SK-N-SH treated with all-trans-retinoic acid at 6 μM for 48 hours (cell line): ENCODE data around the gene OSCP1.

ENCODE experiments used
- ARNTL ChIP-seq: fragments of 450-650 bp; formaldehyde crosslinking; IDR thresholded peaks from 2 replicates; pipeline ENCODE4 v1.5.0; 2020; ENCODE audit warnings: low read depth, mild to moderate bottlenecking, moderate library complexity, borderline replicate concordance
- ISL1 ChIP-seq: fragments of 250-450 bp; sonication (Bioruptor Pico); IDR thresholded peaks from 2 replicates; pipeline ENCODE4 v2.1.2; 2022; ENCODE audit warnings: mild to moderate bottlenecking, moderate library complexity
- OSR1 ChIP-seq: fragments of 250-450 bp; sonication (Bioruptor Pico); IDR thresholded peaks from 2 replicates; pipeline ENCODE4 v1.8.0; 2022; ENCODE audit warnings: moderate library complexity, mild to moderate bottlenecking, inconsistent platforms
- PPARA ChIP-seq: fragments of 250-450 bp; sonication (Bioruptor Pico); IDR thresholded peaks from 2 replicates; pipeline ENCODE4 v1.5.0; 2020; ENCODE audit warnings: mild to moderate bottlenecking, borderline replicate concordance
- RARB ChIP-seq: fragments of 250-450 bp; sonication (Bioruptor Pico); IDR thresholded peaks from 2 replicates; pipeline ENCODE4 v1.8.0; 2021; ENCODE audit warnings: mild to moderate bottlenecking, moderate library complexity
- SNAI2 ChIP-seq: fragments of 250-450 bp; sonication (Bioruptor Pico); IDR thresholded peaks from 2 replicates; pipeline ENCODE4 v1.5.0; 2020; ENCODE audit warnings: mild to moderate bottlenecking, moderate library complexity
- TOX ChIP-seq: fragments of 250-450 bp; sonication (Bioruptor Pico); IDR thresholded peaks from 2 replicates; pipeline ENCODE4 v1.8.0; 2021; ENCODE audit warnings: mild to moderate bottlenecking, moderate library complexity, borderline replicate concordance
- ZFP3 ChIP-seq: fragments of 250-450 bp; sonication (Bioruptor Pico); IDR thresholded peaks from 2 replicates; pipeline ENCODE4 v1.5.0; 2020; ENCODE audit warnings: mild to moderate bottlenecking, moderate library complexity
- ZNF8 ChIP-seq: fragments of 450-650 bp; formaldehyde crosslinking; IDR thresholded peaks from 2 replicates; pipeline ENCODE4 v1.5.0; 2020; ENCODE audit warnings: mild to moderate bottlenecking, moderate library complexity
- TF ChIP-seq, protein P1 (sequence below): fragments of 250-450 bp; sonication (Bioruptor Pico); IDR thresholded peaks from 2 replicates; pipeline ENCODE4 v1.5.1; 2020; ENCODE audit warnings: low read depth, mild to moderate bottlenecking, moderate library complexity
- TF ChIP-seq, protein P2 (sequence below): fragments of 250-450 bp; sonication (Bioruptor Pico); IDR thresholded peaks from 2 replicates; pipeline ENCODE4 v1.8.0; 2020; ENCODE audit warnings: mild to moderate bottlenecking, moderate library complexity, borderline replicate concordance
- TF ChIP-seq, protein P3 (sequence below): fragments of 250-450 bp; sonication (Bioruptor Pico); IDR thresholded peaks from 2 replicates; pipeline ENCODE4 v1.5.0; 2020; ENCODE audit warnings: mild to moderate bottlenecking, moderate library complexity
- TF ChIP-seq, protein P4 (sequence below): fragments of 250-450 bp; sonication (Bioruptor Pico); IDR thresholded peaks from 2 replicates; pipeline ENCODE4 v1.8.0; 2021; ENCODE audit warnings: low read depth, mild to moderate bottlenecking, moderate library complexity, borderline replicate concordance

DNA sequence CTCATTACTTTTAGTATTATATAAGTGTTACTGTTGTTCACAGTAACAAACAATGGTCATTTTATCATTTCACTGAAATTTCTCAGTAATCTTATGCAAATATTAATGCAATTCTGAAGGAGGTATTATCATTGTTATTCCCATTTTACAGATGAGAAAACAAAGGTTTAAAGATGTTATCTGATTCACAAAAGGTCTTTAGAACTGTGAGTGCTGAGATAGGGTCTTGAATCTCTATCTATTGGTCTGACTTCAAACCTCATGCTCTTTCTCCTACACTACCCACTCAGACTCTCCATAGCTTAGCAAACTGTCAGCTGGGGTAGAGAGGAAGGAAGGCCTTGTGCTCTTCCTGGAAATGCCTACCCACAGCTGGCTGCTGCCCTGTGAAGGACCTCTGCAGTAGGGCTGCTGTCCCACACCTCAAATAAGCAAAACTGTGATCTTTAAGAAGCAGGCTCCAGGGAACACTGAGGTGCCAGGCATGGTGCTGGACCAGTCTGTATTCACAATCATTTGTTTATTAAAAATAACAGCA lies 6.2 kb upstream of the OSCP1 start:
- TF ChIP-seq RARB (CRISPR knock-in tag) = no peak
- no peak for TF ChIP-seq OSR1 (CRISPR knock-in tag)
- TF ChIP-seq ZNF8 = no peak
- TF ChIP-seq TOX = no peak
- TF ChIP-seq ISL1 (CRISPR knock-in tag) = no peak
- TF ChIP-seq, protein P1, sequence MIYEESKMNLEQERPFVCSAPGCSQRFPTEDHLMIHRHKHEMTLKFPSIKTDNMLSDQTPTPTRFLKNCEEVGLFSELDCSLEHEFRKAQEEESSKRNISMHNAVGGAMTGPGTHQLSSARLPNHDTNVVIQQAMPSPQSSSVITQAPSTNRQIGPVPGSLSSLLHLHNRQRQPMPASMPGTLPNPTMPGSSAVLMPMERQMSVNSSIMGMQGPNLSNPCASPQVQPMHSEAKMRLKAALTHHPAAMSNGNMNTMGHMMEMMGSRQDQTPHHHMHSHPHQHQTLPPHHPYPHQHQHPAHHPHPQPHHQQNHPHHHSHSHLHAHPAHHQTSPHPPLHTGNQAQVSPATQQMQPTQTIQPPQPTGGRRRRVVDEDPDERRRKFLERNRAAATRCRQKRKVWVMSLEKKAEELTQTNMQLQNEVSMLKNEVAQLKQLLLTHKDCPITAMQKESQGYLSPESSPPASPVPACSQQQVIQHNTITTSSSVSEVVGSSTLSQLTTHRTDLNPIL (CRISPR knock-in tag) = no peak
- TF ChIP-seq, protein P2, sequence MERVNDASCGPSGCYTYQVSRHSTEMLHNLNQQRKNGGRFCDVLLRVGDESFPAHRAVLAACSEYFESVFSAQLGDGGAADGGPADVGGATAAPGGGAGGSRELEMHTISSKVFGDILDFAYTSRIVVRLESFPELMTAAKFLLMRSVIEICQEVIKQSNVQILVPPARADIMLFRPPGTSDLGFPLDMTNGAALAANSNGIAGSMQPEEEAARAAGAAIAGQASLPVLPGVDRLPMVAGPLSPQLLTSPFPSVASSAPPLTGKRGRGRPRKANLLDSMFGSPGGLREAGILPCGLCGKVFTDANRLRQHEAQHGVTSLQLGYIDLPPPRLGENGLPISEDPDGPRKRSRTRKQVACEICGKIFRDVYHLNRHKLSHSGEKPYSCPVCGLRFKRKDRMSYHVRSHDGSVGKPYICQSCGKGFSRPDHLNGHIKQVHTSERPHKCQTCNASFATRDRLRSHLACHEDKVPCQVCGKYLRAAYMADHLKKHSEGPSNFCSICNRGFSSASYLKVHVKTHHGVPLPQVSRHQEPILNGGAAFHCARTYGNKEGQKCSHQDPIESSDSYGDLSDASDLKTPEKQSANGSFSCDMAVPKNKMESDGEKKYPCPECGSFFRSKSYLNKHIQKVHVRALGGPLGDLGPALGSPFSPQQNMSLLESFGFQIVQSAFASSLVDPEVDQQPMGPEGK (CRISPR knock-in tag) = no peak
- no peak for TF ChIP-seq SNAI2 (CRISPR knock-in tag)
- TF ChIP-seq ARNTL (CRISPR knock-in tag) = no peak
- TF ChIP-seq PPARA = no peak
- no peak for TF ChIP-seq ZFP3 (CRISPR knock-in tag)
- TF ChIP-seq, protein P3, sequence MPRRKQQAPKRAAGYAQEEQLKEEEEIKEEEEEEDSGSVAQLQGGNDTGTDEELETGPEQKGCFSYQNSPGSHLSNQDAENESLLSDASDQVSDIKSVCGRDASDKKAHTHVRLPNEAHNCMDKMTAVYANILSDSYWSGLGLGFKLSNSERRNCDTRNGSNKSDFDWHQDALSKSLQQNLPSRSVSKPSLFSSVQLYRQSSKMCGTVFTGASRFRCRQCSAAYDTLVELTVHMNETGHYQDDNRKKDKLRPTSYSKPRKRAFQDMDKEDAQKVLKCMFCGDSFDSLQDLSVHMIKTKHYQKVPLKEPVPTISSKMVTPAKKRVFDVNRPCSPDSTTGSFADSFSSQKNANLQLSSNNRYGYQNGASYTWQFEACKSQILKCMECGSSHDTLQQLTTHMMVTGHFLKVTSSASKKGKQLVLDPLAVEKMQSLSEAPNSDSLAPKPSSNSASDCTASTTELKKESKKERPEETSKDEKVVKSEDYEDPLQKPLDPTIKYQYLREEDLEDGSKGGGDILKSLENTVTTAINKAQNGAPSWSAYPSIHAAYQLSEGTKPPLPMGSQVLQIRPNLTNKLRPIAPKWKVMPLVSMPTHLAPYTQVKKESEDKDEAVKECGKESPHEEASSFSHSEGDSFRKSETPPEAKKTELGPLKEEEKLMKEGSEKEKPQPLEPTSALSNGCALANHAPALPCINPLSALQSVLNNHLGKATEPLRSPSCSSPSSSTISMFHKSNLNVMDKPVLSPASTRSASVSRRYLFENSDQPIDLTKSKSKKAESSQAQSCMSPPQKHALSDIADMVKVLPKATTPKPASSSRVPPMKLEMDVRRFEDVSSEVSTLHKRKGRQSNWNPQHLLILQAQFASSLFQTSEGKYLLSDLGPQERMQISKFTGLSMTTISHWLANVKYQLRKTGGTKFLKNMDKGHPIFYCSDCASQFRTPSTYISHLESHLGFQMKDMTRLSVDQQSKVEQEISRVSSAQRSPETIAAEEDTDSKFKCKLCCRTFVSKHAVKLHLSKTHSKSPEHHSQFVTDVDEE (CRISPR knock-in tag) = no peak
- TF ChIP-seq, protein P4, sequence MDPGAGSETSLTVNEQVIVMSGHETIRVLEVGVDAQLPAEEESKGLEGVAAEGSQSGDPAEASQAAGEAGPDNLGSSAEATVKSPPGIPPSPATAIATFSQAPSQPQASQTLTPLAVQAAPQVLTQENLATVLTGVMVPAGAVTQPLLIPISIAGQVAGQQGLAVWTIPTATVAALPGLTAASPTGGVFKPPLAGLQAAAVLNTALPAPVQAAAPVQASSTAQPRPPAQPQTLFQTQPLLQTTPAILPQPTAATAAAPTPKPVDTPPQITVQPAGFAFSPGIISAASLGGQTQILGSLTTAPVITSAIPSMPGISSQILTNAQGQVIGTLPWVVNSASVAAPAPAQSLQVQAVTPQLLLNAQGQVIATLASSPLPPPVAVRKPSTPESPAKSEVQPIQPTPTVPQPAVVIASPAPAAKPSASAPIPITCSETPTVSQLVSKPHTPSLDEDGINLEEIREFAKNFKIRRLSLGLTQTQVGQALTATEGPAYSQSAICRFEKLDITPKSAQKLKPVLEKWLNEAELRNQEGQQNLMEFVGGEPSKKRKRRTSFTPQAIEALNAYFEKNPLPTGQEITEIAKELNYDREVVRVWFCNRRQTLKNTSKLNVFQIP = no peak
